ENCODE data around the gene CAB39. TPM values are rescaled to one million over a fixed set of nuclear protein-coding genes. Genes with fewer than 3 reads are reported as not detected.
A peak's percentile ranks its signal among the peaks of the same experiment; 100 is the strongest.

The CAB39 gene
- polyA plus RNA-seq, 1 donor: 62.3 TPM

GRCh38 chr2:230784795-230785194 lies 72.2 kb downstream of the CAB39 start:
- no peak for DNase-seq (ENCODE audit: low read depth)

GRCh38 chr2:230785346-230785745 lies 72.7 kb downstream of the CAB39 start:
- DNase-seq (ENCODE audit: low read depth): no peak

- no peak for DNase-seq (ENCODE audit: low read depth)
Measured at GRCh38 chr2:230787101-230787500, 74.5 kb downstream of the CAB39 start.

GRCh38 chr2:230788554-230789175 lies 76.0 kb downstream of the CAB39 start:
- no peak for DNase-seq (ENCODE audit: low read depth)

- no peak for DNase-seq (ENCODE audit: low read depth)
Measured at GRCh38 chr2:230790981-230791380, 78.3 kb downstream of the CAB39 start.

GRCh38 chr2:230793572-230794359 lies 81.1 kb downstream of the CAB39 start:
- peak; percentile 16 for DNase-seq (ENCODE audit: low read depth)

- DNase-seq (ENCODE audit: low read depth): no peak
Measured at GRCh38 chr2:230794497-230794896, 81.9 kb downstream of the CAB39 start.

- DNase-seq (ENCODE audit: low read depth): no peak
Measured at GRCh38 chr2:230795856-230796255, 83.2 kb downstream of the CAB39 start.

- DNase-seq (ENCODE audit: low read depth): no peak
Measured at GRCh38 chr2:230796280-230796862, 83.7 kb downstream of the CAB39 start.

- DNase-seq (ENCODE audit: low read depth): no peak
Measured at GRCh38 chr2:230797515-230798495, 85.2 kb downstream of the CAB39 start.

GRCh38 chr2:230798769-230799399 lies 86.2 kb downstream of the CAB39 start:
- peak; percentile 20 for DNase-seq (ENCODE audit: low read depth)

GRCh38 chr2:230805353-230806017 lies 92.8 kb downstream of the CAB39 start:
- no peak for DNase-seq (ENCODE audit: low read depth)

- no peak for DNase-seq (ENCODE audit: low read depth)
Measured at GRCh38 chr2:230807729-230808128, 95.1 kb downstream of the CAB39 start.

- no peak for DNase-seq (ENCODE audit: low read depth)
Measured at GRCh38 chr2:230809015-230809414, 96.4 kb downstream of the CAB39 start.

- no peak for DNase-seq (ENCODE audit: low read depth)
Measured at GRCh38 chr2:230809677-230810251, 97.1 kb downstream of the CAB39 start.

- DNase-seq (ENCODE audit: low read depth): no peak
Measured at GRCh38 chr2:230811508-230811907, 98.9 kb downstream of the CAB39 start.

- no peak for DNase-seq (ENCODE audit: low read depth)
Measured at GRCh38 chr2:230812033-230812432, 99.4 kb downstream of the CAB39 start.

GRCh38 chr2:230814616-230815015 lies 102.0 kb downstream of the CAB39 start:
- DNase-seq (ENCODE audit: low read depth): no peak

- no peak for DNase-seq (ENCODE audit: low read depth)
Measured at GRCh38 chr2:230815088-230815487, 102.4 kb downstream of the CAB39 start.

GRCh38 chr2:230816735-230817134 lies 104.1 kb downstream of the CAB39 start:
- no peak for DNase-seq (ENCODE audit: low read depth)

Data from forelimb muscle (tissue), 1 donor.